ENCODE measurements around the gene BID.

The BID gene

GRCh38 chr22:17717708-17718107, 56.6 kb downstream of the BID start:
- no peak for ATAC-seq
- no peak for TF ChIP-seq BACH2 (CRISPR knock-in tag; IDR thresholded peaks at IDR 0.05; ENCODE audit: borderline replicate concordance)
- no peak for TF ChIP-seq PPARA (CRISPR knock-in tag; IDR thresholded peaks at IDR 0.05; ENCODE audit: borderline replicate concordance)
- no peak for TF ChIP-seq SNAI2 (CRISPR knock-in tag; IDR thresholded peaks at IDR 0.05)

GRCh38 chr22:17716529-17716928, 57.7 kb downstream of the BID start:
- no peak for ATAC-seq
- TF ChIP-seq TSHZ2 (CRISPR knock-in tag; IDR thresholded peaks at IDR 0.05): no peak
- no peak for TF ChIP-seq ZNF565 (CRISPR knock-in tag; conservative IDR thresholded peaks at IDR 0.05; ENCODE audit: low read depth)
- TF ChIP-seq BACH2 (CRISPR knock-in tag; IDR thresholded peaks at IDR 0.05; ENCODE audit: borderline replicate concordance): no peak
- TF ChIP-seq PATZ1 (CRISPR knock-in tag; IDR thresholded peaks at IDR 0.05; ENCODE audit: borderline replicate concordance): no peak
- no peak for TF ChIP-seq CSDC2 (CRISPR knock-in tag; IDR thresholded peaks at IDR 0.05)
- no peak for TF ChIP-seq OSR1 (CRISPR knock-in tag; IDR thresholded peaks at IDR 0.05)
- no peak for TF ChIP-seq ZNF8 (CRISPR knock-in tag; IDR thresholded peaks at IDR 0.05)
- no peak for TF ChIP-seq ISL1 (CRISPR knock-in tag; IDR thresholded peaks at IDR 0.05)
- no peak for TF ChIP-seq TOX (CRISPR knock-in tag; IDR thresholded peaks at IDR 0.05; ENCODE audit: borderline replicate concordance)
- no peak for TF ChIP-seq TCF4 (CRISPR knock-in tag; IDR thresholded peaks at IDR 0.05; ENCODE audit: borderline replicate concordance)
- TF ChIP-seq POU6F1 (CRISPR knock-in tag; IDR thresholded peaks at IDR 0.05; ENCODE audit: borderline replicate concordance, low read depth): no peak
- TF ChIP-seq ZC3H10 (CRISPR knock-in tag; IDR thresholded peaks at IDR 0.05): no peak

GRCh38 chr22:17712441-17712840, 61.8 kb downstream of the BID start:
- TF ChIP-seq SNAI2 (CRISPR knock-in tag; IDR thresholded peaks at IDR 0.05): no peak
- TF ChIP-seq ZFP30 (CRISPR knock-in tag; IDR thresholded peaks at IDR 0.05): no peak
- no peak for TF ChIP-seq GLIS3 (CRISPR knock-in tag; IDR thresholded peaks at IDR 0.05)
- TF ChIP-seq ESRRG (CRISPR knock-in tag; IDR thresholded peaks at IDR 0.05): no peak
- TF ChIP-seq POU6F1 (CRISPR knock-in tag; IDR thresholded peaks at IDR 0.05; ENCODE audit: borderline replicate concordance, low read depth): no peak
- TF ChIP-seq TSHZ2 (CRISPR knock-in tag; IDR thresholded peaks at IDR 0.05): no peak
- no peak for TF ChIP-seq ZC3H10 (CRISPR knock-in tag; IDR thresholded peaks at IDR 0.05)
- TF ChIP-seq ZNF8 (CRISPR knock-in tag; IDR thresholded peaks at IDR 0.05): no peak
- no peak for TF ChIP-seq ZFP3 (CRISPR knock-in tag; IDR thresholded peaks at IDR 0.05)
- peak; percentile 37; the same call in 1 of the 3 replicates for ATAC-seq

Data from SK-N-SH treated with all-trans-retinoic acid at 6 μM for 48 hours (cell line).